CD1c-positive myeloid dendritic cell (primary cell): ENCODE measurements around the gene SHISA2.

Experiments used
- DNase-seq: peaks from one replicate; pipeline ENCODE4 v3.0.0-alpha.2; 2016; ENCODE audit errors: extremely low spot score

The SHISA2 gene

GRCh38 chr13:26048741-26049140, 3.1 kb downstream of the SHISA2 start:
- no peak for DNase-seq

- DNase-seq: no peak
Observed at GRCh38 chr13:26047040-26047439, 4.8 kb downstream of the SHISA2 start.

GRCh38 chr13:26046639-26047038, 5.2 kb downstream of the SHISA2 start:
- no peak for DNase-seq

- no peak for DNase-seq
Observed at GRCh38 chr13:26045142-26045541, 6.7 kb downstream of the SHISA2 start.

- no peak for DNase-seq
Observed at GRCh38 chr13:26042785-26043184, 9.0 kb downstream of the SHISA2 start.

- no peak for DNase-seq
Observed at GRCh38 chr13:26041444-26041843, 10.4 kb downstream of the SHISA2 start.

GRCh38 chr13:26038931-26039475, 12.8 kb downstream of the SHISA2 start:
- DNase-seq: no peak

- no peak for DNase-seq
Observed at GRCh38 chr13:26037302-26037701, 14.5 kb downstream of the SHISA2 start.

- DNase-seq: no peak
Observed at GRCh38 chr13:26036383-26036782, 15.4 kb downstream of the SHISA2 start.

- no peak for DNase-seq
Observed at GRCh38 chr13:26034018-26034417, 17.8 kb downstream of the SHISA2 start.

- DNase-seq: no peak
Observed at GRCh38 chr13:26030331-26030730, 21.5 kb downstream of the SHISA2 start.

GRCh38 chr13:26029581-26030136, 22.2 kb downstream of the SHISA2 start:
- DNase-seq: no peak

GRCh38 chr13:26026211-26026610, 25.6 kb downstream of the SHISA2 start:
- DNase-seq: no peak

- no peak for DNase-seq
Observed at GRCh38 chr13:26025771-26026170, 26.0 kb downstream of the SHISA2 start.

GRCh38 chr13:26025196-26025595, 26.6 kb downstream of the SHISA2 start:
- DNase-seq: no peak

- DNase-seq: no peak
Observed at GRCh38 chr13:26024558-26024957, 27.3 kb downstream of the SHISA2 start.

GRCh38 chr13:26022538-26023292, 29.1 kb downstream of the SHISA2 start:
- DNase-seq: no peak

GRCh38 chr13:26021956-26022355, 29.9 kb downstream of the SHISA2 start:
- DNase-seq: no peak

GRCh38 chr13:26021516-26021915, 30.3 kb downstream of the SHISA2 start:
- DNase-seq: no peak

- no peak for DNase-seq
Observed at GRCh38 chr13:26020891-26021290, 30.9 kb downstream of the SHISA2 start.

GRCh38 chr13:26019881-26020870, 31.6 kb downstream of the SHISA2 start:
- no peak for DNase-seq

- no peak for DNase-seq
Observed at GRCh38 chr13:26019251-26019650, 32.6 kb downstream of the SHISA2 start.
